Peyer's patch (tissue), 4 donors: ENCODE results near the gene USH1C. TPM values are rescaled to one million over a fixed set of nuclear protein-coding genes. Genes with fewer than 3 reads are reported as not detected.

Experiments used
- DNase-seq, 3 donors: peaks; one replicate each; pipeline ENCODE4 v3.0.0-alpha.2; 2017 to 2019
- H3K27ac ChIP-seq, 4 donors: fragments of 200-600 bp; sonication (generic); one replicate each; pipeline ENCODE4 v1.5.1; 2016 to 2019
- H3K27me3 ChIP-seq, 2 donors: fragments of 200-600 bp; sonication (generic); one replicate each; pipeline ENCODE4 v1.5.1; 2019
- H3K36me3 ChIP-seq, 3 donors: fragments of 200-600 bp; sonication (generic); one replicate each; pipeline ENCODE4 v1.5.1; 2016 to 2019
- H3K4me1 ChIP-seq, 4 donors: fragments of 200-600 bp; sonication (generic); one replicate each; pipeline ENCODE4 v1.5.1; 2016 to 2019
- H3K4me3 ChIP-seq, 4 donors: fragments of 200-600 bp; sonication (generic); 1 replicate in 3 of 4; 2 replicates in 1 of 4; pipeline ENCODE4 v1.5.1; 2016 to 2019; ENCODE audit warnings: mild to moderate bottlenecking in 1 of 4
- H3K9me3 ChIP-seq, 4 donors: fragments of 200-600 bp; sonication (generic); one replicate each; pipeline ENCODE4 v1.5.1; 2016 to 2019; ENCODE audit warnings: mild to moderate bottlenecking in 1 of 4
- POLR2A ChIP-seq, 2 donors: fragments of 450-650 bp; IDR thresholded peaks; one replicate each; pipeline ENCODE4 v1.5.1; 2017; ENCODE audit warnings: antibody characterized with exemption in 2 of 2, mild to moderate bottlenecking in 2 of 2, moderate library complexity in 2 of 2
- total RNA-seq, 4 donors: library from RNA; depleted of rRNA; stranded (reverse); fragments of >200 nt; gene quantifications; one replicate each; pipeline ENCODE4 v1.1.0, GENCODE V29; 2016
- TF ChIP-seq, protein P1 (sequence below), 6 experiments: fragments of 450-650 bp in 4 of 6; fragments of 200-600 bp in 2 of 6; sonication (generic) in 1 of 6; IDR thresholded peaks; one replicate each; pipeline ENCODE4 v1.5.1; 2017 to 2019; ENCODE audit warnings: antibody characterized with exemption in 6 of 6, mild to moderate bottlenecking in 3 of 6, moderate library complexity in 1 of 6

USH1C gene
- total RNA-seq, 4 donors from 2014 or later: 90.8 to 302 (median 245) TPM

DNA sequence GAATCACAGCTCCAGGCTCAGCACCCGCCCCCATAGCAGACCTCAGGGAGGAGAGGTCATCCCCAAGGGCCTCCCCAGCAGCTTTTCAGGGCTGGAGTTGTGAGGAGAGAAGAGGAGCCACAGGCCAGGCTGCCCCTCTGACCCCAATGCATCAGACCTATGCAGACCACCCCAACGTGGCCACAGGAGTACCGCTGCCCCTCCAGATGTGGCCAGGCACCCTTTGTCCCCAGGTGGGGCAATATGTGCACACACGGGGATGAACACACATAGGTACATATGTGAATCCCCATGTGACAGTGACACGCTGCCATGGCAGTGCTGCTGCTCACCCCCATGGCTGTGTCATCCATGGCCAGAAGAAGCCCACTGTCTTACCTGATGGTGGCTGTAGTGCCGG, 10.9 kb downstream of the USH1C start:
- peaks cover 0 to 22% (median 0%) of the 10 kb centered on the region in 3 donors for H3K36me3 ChIP-seq
- H3K9me3 ChIP-seq: no peaks in the 10 kb centered on the region
- H3K27ac ChIP-seq: no peak overlapping the region
- DNase-seq: peak in 1 of 3 donors; percentile 31
- H3K27me3 ChIP-seq: no peaks in the 10 kb centered on the region
- peaks cover 0 to 21% (median 3%) of the 10 kb centered on the region in 4 donors for H3K4me1 ChIP-seq
- no peak overlapping the region for H3K4me3 ChIP-seq
- TF ChIP-seq POLR2A (IDR thresholded peaks at IDR 0.05): no peak
- TF ChIP-seq, protein P1, sequence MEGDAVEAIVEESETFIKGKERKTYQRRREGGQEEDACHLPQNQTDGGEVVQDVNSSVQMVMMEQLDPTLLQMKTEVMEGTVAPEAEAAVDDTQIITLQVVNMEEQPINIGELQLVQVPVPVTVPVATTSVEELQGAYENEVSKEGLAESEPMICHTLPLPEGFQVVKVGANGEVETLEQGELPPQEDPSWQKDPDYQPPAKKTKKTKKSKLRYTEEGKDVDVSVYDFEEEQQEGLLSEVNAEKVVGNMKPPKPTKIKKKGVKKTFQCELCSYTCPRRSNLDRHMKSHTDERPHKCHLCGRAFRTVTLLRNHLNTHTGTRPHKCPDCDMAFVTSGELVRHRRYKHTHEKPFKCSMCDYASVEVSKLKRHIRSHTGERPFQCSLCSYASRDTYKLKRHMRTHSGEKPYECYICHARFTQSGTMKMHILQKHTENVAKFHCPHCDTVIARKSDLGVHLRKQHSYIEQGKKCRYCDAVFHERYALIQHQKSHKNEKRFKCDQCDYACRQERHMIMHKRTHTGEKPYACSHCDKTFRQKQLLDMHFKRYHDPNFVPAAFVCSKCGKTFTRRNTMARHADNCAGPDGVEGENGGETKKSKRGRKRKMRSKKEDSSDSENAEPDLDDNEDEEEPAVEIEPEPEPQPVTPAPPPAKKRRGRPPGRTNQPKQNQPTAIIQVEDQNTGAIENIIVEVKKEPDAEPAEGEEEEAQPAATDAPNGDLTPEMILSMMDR (IDR thresholded peaks at IDR 0.05): no peak

DNA sequence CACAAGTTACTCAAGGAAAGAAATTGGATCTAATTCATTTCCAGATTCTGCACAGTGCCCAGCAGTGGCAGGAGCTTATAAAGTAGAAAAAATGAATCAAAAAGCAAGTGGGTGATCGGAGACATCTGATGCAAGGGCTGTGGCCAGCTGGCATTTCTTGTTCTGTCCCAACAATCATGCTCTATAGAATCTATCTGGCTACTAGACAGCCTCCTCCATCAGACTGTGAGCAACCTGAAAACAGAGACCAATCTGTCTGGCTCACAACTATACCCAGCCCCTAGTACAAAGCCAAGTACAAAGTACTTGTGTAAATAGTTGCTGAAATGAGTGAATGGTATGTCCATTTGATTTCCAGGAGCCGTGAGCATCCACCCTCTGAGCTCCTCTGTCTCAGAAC, 11.4 kb downstream of the USH1C start:
- TF ChIP-seq, protein P1 (IDR thresholded peaks at IDR 0.05): no peak
- no peak for TF ChIP-seq POLR2A (IDR thresholded peaks at IDR 0.05)
- peaks cover 0 to 24% (median 3%) of the 10 kb centered on the region in 4 donors for H3K4me1 ChIP-seq
- H3K27ac ChIP-seq: peak overlapping the region in 1 of 4 donors; percentile 30
- no peaks in the 10 kb centered on the region for H3K9me3 ChIP-seq
- peaks cover 0 to 22% (median 0%) of the 10 kb centered on the region in 3 donors for H3K36me3 ChIP-seq
- no peak overlapping the region for H3K4me3 ChIP-seq
- no peaks in the 10 kb centered on the region for H3K27me3 ChIP-seq
- DNase-seq: no peak

DNA sequence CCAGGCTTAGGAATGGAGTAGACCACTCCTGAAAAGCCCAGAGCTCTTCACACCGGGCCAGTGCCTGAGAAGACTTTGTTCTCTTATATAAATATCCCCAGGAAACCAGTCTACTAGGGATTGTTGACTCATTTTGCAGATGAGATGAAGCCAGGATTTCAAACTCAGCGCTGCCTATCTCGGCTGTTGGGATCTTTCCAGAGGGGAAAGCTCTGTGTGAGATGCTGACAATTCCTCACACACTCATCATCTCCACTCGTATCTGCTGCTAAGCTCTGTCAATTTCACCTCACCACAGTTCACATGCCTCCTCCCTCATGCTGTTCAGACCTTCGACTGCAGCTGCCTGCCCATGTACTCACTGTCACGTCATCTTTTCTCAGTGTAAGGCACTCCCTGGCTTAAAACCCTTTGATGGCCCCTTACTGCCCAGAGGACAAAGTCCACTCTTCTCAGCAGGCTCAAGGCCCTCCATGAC, 12.5 kb downstream of the USH1C start:
- H3K36me3 ChIP-seq: peaks cover 0 to 24% (median 0%) of the 10 kb centered on the region in 3 donors
- TF ChIP-seq POLR2A (IDR thresholded peaks at IDR 0.05): peak in 1 of 2 donors; percentile 28
- TF ChIP-seq, protein P1 (IDR thresholded peaks at IDR 0.05): no peak
- DNase-seq: peak in 2 of 3 donors; percentile 64 to 82
- no peak overlapping the region for H3K4me3 ChIP-seq
- H3K4me1 ChIP-seq: peaks cover 0 to 25% (median 3%) of the 10 kb centered on the region in 4 donors
- H3K9me3 ChIP-seq: no peaks in the 10 kb centered on the region
- peak overlapping the region in 3 of 4 donors; percentile 48 to 79 (median 49) for H3K27ac ChIP-seq
- no peaks in the 10 kb centered on the region for H3K27me3 ChIP-seq

DNA sequence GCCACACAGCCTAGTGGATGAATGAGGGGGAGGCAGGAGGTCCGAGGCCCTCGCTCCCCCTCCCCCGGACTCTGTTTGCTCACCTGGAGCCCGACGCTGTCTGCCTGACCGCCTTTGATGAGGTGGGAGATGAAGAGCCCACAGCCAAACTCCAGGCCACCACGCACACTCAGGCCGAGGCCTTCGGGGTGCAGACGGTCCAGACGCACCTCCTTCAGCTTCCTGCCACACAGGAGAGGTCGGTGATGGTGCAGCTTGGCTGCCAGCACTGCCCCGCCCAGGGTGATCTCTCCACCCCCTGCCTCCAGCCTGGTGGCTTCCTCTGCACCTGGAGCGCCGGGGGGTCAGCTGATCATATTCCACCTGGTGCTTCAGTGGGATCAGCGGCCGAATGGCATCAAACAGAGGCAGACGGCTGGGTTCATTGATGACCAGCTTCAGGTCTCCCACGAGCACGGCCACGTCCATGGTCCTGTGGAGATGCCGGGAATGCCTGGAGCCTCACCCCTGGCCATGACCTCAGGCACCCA, 13.1 kb downstream of the USH1C start:
- peaks cover 0 to 29% (median 0%) of the 10 kb centered on the region in 3 donors for H3K36me3 ChIP-seq
- peak in 2 of 3 donors; percentile 53 to 61 for DNase-seq
- H3K27me3 ChIP-seq: no peaks in the 10 kb centered on the region
- H3K27ac ChIP-seq: peak overlapping the region in 3 of 4 donors; percentile 48 to 79 (median 49)
- peaks cover 0 to 25% (median 3%) of the 10 kb centered on the region in 4 donors for H3K4me1 ChIP-seq
- H3K4me3 ChIP-seq: peak overlapping the region in 1 of 4 donors; percentile 17
- no peak for TF ChIP-seq POLR2A (IDR thresholded peaks at IDR 0.05)
- TF ChIP-seq, protein P1 (IDR thresholded peaks at IDR 0.05): no peak
- H3K9me3 ChIP-seq: no peaks in the 10 kb centered on the region

DNA sequence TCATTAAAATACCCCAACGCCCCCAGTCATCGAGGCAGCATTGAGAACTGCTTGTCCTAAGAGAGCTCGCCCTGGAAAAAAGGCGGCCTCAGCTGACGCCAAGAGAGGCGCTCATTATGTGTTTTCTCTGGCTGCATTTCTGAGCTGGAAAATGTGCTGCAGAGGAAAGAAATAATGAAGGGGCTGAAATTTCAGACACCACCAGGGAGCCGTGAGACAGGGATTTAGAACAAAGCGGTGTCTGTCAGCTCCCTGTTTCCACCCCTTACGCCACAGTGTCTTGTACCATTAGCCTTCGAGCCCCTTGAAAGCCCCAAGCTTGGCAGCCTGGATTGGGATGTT, 14.4 kb downstream of the USH1C start:
- Histone ChIP-seq H3K27me3 (no peaks in the 10 kb centered on the region), H3K27ac (no peak overlapping the region), H3K4me3 (no peak overlapping the region), H3K36me3 (peaks cover 0 to 37% (median 0%) of the 10 kb centered on the region in 3 donors), H3K4me1 (peaks cover 0 to 25% (median 3%) of the 10 kb centered on the region in 4 donors), H3K9me3 (no peaks in the 10 kb centered on the region)
- no peak for DNase-seq
- TF ChIP-seq, protein P1 (IDR thresholded peaks at IDR 0.05): no peak
- no peak for TF ChIP-seq POLR2A (IDR thresholded peaks at IDR 0.05)
